Measurements from ENCODE around the gene MED26.

MED26 gene

DNA sequence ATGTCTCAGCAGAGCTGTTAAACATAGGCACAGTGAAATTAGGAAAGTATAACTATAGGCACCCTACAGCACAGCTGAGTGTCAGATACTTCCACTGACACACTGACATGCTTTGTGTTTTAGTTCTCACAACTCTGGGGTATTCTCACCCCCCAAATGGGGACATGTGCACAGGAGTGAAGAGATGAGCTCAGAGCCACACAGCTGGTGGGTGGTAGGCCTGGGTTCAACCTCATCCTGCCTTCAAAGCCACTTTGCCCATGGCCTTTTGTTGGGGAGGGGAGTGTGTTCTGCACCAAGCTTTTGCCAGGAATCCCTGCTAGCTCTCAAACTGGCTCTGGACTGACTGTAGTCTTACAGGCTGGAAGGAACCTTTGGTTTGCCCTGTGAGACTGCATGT lies 54.1 kb downstream of the MED26 start:
- no peak for DNase-seq (ENCODE audit: extremely low read depth, insufficient read length)
- H3K36me3 ChIP-seq (ENCODE audit: control insufficient read depth, insufficient read depth, low read length): peaks cover 27% of the 10 kb centered on the region
- H3K27me3 ChIP-seq (replicated peaks; ENCODE audit: control insufficient read depth, insufficient read depth, low read length): no peaks in the 10 kb centered on the region
- TF ChIP-seq, protein P1, sequence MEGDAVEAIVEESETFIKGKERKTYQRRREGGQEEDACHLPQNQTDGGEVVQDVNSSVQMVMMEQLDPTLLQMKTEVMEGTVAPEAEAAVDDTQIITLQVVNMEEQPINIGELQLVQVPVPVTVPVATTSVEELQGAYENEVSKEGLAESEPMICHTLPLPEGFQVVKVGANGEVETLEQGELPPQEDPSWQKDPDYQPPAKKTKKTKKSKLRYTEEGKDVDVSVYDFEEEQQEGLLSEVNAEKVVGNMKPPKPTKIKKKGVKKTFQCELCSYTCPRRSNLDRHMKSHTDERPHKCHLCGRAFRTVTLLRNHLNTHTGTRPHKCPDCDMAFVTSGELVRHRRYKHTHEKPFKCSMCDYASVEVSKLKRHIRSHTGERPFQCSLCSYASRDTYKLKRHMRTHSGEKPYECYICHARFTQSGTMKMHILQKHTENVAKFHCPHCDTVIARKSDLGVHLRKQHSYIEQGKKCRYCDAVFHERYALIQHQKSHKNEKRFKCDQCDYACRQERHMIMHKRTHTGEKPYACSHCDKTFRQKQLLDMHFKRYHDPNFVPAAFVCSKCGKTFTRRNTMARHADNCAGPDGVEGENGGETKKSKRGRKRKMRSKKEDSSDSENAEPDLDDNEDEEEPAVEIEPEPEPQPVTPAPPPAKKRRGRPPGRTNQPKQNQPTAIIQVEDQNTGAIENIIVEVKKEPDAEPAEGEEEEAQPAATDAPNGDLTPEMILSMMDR (IDR thresholded peaks at IDR 0.05; ENCODE audit: insufficient read depth, low read length, poor library complexity, severe bottlenecking): no peak
- H3K4me3 ChIP-seq (replicated peaks; ENCODE audit: low read depth, low read length): peak overlapping the region; percentile 79

DNA sequence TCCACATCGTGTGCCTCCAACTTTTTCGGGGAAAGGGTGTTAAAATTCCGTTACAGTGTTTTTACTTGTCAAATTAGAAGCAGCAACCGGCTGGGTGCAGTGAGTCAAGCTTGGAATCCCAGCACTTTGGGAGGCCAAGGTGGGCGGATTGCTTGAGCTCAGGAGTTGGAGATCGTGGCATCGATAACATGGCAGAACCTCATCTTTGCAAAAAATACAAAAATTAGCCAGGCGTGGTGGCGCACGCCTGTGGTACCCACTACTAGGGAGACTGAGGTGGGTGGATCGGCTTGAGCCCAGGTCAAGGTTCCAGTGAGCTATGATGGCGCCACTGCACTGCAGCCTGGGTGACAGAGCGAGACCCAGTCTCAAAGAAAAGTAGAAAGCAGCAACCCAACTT lies 54.7 kb downstream of the MED26 start:
- H3K36me3 ChIP-seq (ENCODE audit: control insufficient read depth, insufficient read depth, low read length): peaks cover 27% of the 10 kb centered on the region
- DNase-seq (ENCODE audit: extremely low read depth, insufficient read length): no peak
- H3K27me3 ChIP-seq (replicated peaks; ENCODE audit: control insufficient read depth, insufficient read depth, low read length): no peaks in the 10 kb centered on the region
- H3K4me3 ChIP-seq (replicated peaks; ENCODE audit: low read depth, low read length): peak overlapping the region; percentile 79
- TF ChIP-seq, protein P1 (IDR thresholded peaks at IDR 0.05; ENCODE audit: insufficient read depth, low read length, poor library complexity, severe bottlenecking): no peak

DNA sequence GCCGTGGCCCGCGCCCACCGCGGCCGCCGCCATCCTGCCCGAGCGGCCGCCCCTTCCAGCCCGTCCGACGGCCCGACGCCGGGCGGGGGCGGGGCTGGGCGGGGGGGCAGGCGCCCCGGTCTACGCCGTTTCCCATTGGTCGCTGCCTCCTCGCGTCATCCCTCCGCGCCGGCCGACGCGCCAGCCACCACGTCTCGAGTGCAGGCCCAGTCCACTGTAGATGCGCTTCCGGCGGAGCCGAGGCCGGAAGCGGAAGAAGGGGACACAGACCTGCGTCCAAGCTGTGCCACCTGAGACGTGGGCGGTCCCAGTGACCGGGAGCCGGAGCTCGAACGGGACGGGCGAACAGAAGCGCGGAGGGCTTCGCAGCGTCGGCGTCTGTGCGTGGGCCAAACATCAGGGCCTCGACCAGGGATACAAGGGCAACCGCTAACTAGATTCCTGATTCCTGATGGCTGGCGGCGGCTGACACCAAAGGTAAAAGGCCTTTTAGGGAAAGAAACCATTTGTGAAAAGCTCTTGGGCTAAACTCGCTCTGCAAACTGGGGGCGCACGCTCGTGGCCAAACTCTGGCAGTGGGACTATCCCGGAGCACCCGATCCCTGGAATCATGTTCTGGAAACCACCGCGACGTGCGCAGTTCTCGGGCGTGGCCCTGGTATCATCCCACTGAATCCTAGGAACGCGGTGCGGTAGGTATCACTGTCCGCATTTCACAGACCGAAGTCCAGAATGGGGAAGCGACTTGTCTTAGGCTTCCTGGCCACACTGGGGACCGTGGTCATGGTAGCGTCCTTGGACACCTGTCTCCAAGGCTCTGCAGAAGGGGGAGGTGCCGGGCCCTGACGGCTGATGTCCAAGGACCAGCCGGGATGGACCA lies 55.4 kb downstream of the MED26 start, which contains the start of gene SLC35E1:
SLC35E1 (minus strand) TSS at position 84 of the 880 bp plus-strand sequence; CDS start at position 33, 51 bp downstream.
- H3K27me3 ChIP-seq (replicated peaks; ENCODE audit: control insufficient read depth, insufficient read depth, low read length): no peaks in the 10 kb centered on the region
- peak within 1 kb of the TSS; percentile 86 for H3K4me3 ChIP-seq (replicated peaks; ENCODE audit: low read depth, low read length)
- TF ChIP-seq, protein P1 (IDR thresholded peaks at IDR 0.05; ENCODE audit: insufficient read depth, low read length, poor library complexity, severe bottlenecking): no peak
- DNase-seq (ENCODE audit: extremely low read depth, insufficient read length): peak; percentile 97
- H3K36me3 ChIP-seq (ENCODE audit: control insufficient read depth, insufficient read depth, low read length): peaks cover 27% of the 10 kb centered on the region

DNA sequence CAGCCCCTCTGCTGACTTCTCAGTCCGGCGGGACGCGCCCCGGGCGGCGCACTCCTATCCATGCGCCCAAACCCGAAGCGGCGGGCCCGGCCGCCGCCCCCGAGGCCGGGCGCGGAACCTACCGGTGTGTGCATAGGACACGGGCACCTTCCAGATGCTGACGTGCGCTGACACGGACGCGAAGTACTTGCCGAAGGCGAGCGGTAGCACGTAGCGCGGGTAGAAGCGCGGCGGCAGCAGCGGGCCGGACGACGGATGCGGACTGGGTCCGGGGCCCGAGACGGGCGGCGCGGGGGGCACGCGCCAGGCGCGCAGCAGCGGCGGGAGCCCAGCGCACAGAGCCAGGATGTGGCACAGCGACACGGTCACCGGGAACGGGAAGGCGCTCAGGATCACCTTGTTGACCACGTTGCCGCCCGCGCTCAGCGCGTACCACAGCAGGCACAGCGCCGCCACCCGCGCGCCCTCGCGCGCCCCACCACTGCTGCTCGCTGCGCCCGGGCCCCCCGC lies 56.1 kb downstream of the MED26 start:
- TF ChIP-seq, protein P1 (IDR thresholded peaks at IDR 0.05; ENCODE audit: insufficient read depth, low read length, poor library complexity, severe bottlenecking): no peak
- H3K36me3 ChIP-seq (ENCODE audit: control insufficient read depth, insufficient read depth, low read length): peaks cover 27% of the 10 kb centered on the region
- peak overlapping the region; percentile 86 for H3K4me3 ChIP-seq (replicated peaks; ENCODE audit: low read depth, low read length)
- H3K27me3 ChIP-seq (replicated peaks; ENCODE audit: control insufficient read depth, insufficient read depth, low read length): no peaks in the 10 kb centered on the region
- peak; percentile 63 for DNase-seq (ENCODE audit: extremely low read depth, insufficient read length)

DNA sequence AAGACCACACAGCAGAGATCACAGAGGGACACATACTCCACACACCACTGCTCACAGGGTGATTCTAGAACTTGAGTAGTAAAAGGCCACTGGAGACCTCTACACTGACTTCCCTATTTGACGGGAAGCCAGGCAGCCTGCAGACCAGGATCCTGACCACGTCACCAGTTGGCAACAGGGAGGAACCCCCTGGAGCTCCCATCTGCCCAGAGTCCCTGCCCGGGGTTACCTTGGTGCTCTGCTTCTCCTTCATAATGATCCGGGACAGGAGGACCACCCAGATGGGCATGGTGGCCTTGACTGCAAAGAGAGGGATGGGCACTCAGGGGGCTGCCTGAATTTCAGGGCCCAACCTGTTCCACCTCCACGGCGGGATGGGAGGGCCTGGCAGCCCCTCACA lies 56.7 kb downstream of the MED26 start:
- TF ChIP-seq, protein P1 (IDR thresholded peaks at IDR 0.05; ENCODE audit: insufficient read depth, low read length, poor library complexity, severe bottlenecking): no peak
- H3K4me3 ChIP-seq (replicated peaks; ENCODE audit: low read depth, low read length): peak overlapping the region; percentile 86
- no peak for DNase-seq (ENCODE audit: extremely low read depth, insufficient read length)
- H3K27me3 ChIP-seq (replicated peaks; ENCODE audit: control insufficient read depth, insufficient read depth, low read length): no peaks in the 10 kb centered on the region
- peaks cover 25% of the 10 kb centered on the region for H3K36me3 ChIP-seq (ENCODE audit: control insufficient read depth, insufficient read depth, low read length)
